Loucy (cell line): ENCODE data around the gene COMMD1.

Experiments used
- H2AFZ ChIP-seq: fragments of 200-600 bp; sonication (generic); 2 replicates; pipeline ENCODE4 v1.6.0; 2016; ENCODE audit warnings: antibody characterized with exemption, mild to moderate bottlenecking, low read length, moderate library complexity
- H3F3A ChIP-seq: fragments of 200-600 bp; 2 replicates; pipeline ENCODE4 v1.6.0; 2016; ENCODE audit warnings: antibody characterized with exemption, low read depth, mild to moderate bottlenecking
- H3K27me3 ChIP-seq: fragments of 200-600 bp; sonication (generic); 2 replicates; pipeline ENCODE4 v1.6.1; 2014; ENCODE audit warnings: low read length, mild to moderate bottlenecking; ENCODE audit not compliant: insufficient read depth, poor library complexity, severe bottlenecking
- H3K36me3 ChIP-seq: fragments of 200-600 bp; sonication (generic); 2 replicates; pipeline ENCODE4 v1.6.1; 2016; ENCODE audit warnings: low read length; ENCODE audit not compliant: insufficient read depth
- H3K4me1 ChIP-seq: fragments of 200-600 bp; sonication (generic); 2 replicates; pipeline ENCODE4 v1.5.1; 2014; ENCODE audit warnings: low read length, mild to moderate bottlenecking; ENCODE audit not compliant: insufficient read depth, poor library complexity, severe bottlenecking
- H3K4me2 ChIP-seq: fragments of 200-600 bp; sonication (generic); 2 replicates; pipeline ENCODE4 v1.6.0; 2014; ENCODE audit warnings: antibody characterized with exemption, low read length, low read depth, mild to moderate bottlenecking; ENCODE audit not compliant: poor library complexity, severe bottlenecking
- H3K4me3 ChIP-seq: fragments of 200-600 bp; sonication (generic); 2 replicates; pipeline ENCODE4 v1.5.1; 2014; ENCODE audit warnings: low read length, mild to moderate bottlenecking, mixed read lengths; ENCODE audit not compliant: poor library complexity, severe bottlenecking
- H3K79me2 ChIP-seq: fragments of 200-600 bp; sonication (generic); 2 replicates; pipeline ENCODE4 v1.6.1; 2014; ENCODE audit warnings: low read length; ENCODE audit not compliant: insufficient read depth
- H3K9ac ChIP-seq: fragments of 200-600 bp; sonication (generic); 2 replicates; pipeline ENCODE4 v1.6.0; 2014; ENCODE audit warnings: mild to moderate bottlenecking, low read depth, low read length, moderate library complexity; ENCODE audit not compliant: poor library complexity, severe bottlenecking
- H3K9me2 ChIP-seq: fragments of 200-600 bp; sonication (generic); replicated peaks from 2 replicates; pipeline ENCODE4 v1.6.1; 2016; ENCODE audit warnings: low read depth, low read length, mixed read lengths
- H3K9me3 ChIP-seq: fragments of 200-600 bp; sonication (generic); 2 replicates; pipeline ENCODE4 v1.6.1; 2014; ENCODE audit warnings: mild to moderate bottlenecking, antibody characterized with exemption, low read length, low read depth; ENCODE audit not compliant: insufficient read depth
- H4K20me1 ChIP-seq: fragments of 200-600 bp; sonication (generic); 2 replicates; pipeline ENCODE4 v1.6.0; 2014; ENCODE audit warnings: antibody characterized with exemption, low read length, mild to moderate bottlenecking; ENCODE audit not compliant: insufficient read depth, poor library complexity, severe bottlenecking
- EZH2phosphoT487 ChIP-seq: fragments of 200-600 bp; IDR thresholded peaks from 2 replicates; pipeline ENCODE4 v1.6.1; 2018; ENCODE audit warnings: antibody characterized with exemption, mild to moderate bottlenecking, moderate library complexity, borderline replicate concordance
- TF ChIP-seq, protein P1 (sequence below): fragments of 200-600 bp; sonication (generic); conservative IDR thresholded peaks from 2 replicates; pipeline ENCODE4 v1.5.1; 2014; ENCODE audit warnings: mild to moderate bottlenecking, antibody characterized with exemption, low read length

Gene COMMD1

DNA sequence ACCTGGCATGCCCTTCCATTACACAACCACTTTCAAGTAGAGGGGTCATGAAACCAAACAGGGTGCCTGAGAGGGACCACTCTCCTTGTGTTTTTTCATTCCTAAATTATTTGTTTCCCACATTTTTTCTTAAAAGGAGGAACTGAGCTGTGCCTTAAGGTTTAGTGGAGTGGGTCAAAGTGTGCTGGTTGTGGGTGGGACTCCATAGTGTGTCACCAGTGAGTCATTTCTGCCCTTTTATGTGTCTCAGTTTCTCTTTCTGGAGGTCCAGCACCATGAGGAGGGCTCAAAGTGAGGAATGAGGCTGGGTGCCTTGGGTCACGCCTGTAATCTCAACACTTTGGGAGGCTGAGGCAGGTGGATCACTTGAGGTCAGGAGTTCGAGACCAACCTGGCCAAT lies 37.8 kb downstream of the COMMD1 start:
- no peak overlapping the region for H2AFZ ChIP-seq
- no peak overlapping the region for H3K4me2 ChIP-seq
- H3K9ac ChIP-seq, result no peak overlapping the region
- no peak for TF ChIP-seq EZH2phosphoT487
- TF ChIP-seq, protein P1, sequence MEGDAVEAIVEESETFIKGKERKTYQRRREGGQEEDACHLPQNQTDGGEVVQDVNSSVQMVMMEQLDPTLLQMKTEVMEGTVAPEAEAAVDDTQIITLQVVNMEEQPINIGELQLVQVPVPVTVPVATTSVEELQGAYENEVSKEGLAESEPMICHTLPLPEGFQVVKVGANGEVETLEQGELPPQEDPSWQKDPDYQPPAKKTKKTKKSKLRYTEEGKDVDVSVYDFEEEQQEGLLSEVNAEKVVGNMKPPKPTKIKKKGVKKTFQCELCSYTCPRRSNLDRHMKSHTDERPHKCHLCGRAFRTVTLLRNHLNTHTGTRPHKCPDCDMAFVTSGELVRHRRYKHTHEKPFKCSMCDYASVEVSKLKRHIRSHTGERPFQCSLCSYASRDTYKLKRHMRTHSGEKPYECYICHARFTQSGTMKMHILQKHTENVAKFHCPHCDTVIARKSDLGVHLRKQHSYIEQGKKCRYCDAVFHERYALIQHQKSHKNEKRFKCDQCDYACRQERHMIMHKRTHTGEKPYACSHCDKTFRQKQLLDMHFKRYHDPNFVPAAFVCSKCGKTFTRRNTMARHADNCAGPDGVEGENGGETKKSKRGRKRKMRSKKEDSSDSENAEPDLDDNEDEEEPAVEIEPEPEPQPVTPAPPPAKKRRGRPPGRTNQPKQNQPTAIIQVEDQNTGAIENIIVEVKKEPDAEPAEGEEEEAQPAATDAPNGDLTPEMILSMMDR, result no peak
- H3K27me3 ChIP-seq, result no peaks in the 10 kb centered on the region
- H3K9me3 ChIP-seq, result no peaks in the 10 kb centered on the region
- no peaks in the 10 kb centered on the region for H3K9me2 ChIP-seq
- H4K20me1 ChIP-seq, result no peaks in the 10 kb centered on the region
- H3K36me3 ChIP-seq, result no peaks in the 10 kb centered on the region
- H3K79me2 ChIP-seq, result no peaks in the 10 kb centered on the region
- H3K4me1 ChIP-seq, result peaks cover 5% of the 10 kb centered on the region
- no peak overlapping the region for H3K4me3 ChIP-seq
- H3F3A ChIP-seq, result no peaks in the 10 kb centered on the region

DNA sequence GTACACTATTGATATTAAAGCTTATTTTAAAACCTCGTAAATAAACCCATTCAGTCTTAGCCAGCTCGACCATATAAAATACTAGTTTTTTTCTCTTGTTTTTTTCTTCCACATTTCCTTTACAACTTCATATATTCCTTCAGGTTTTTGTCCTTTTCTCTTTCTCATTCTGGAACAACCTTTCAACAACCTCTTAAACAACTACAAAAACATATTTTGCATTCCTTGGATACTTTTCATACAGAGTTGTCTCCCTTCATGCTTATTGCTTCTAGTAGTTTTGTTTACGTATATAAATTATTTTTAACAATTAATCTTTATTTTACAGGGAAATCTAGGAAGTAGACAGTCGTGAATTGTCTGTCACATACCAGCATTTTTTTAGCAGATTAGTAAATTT lies 41.2 kb downstream of the COMMD1 start:
- Histone ChIP-seq H2AFZ (no peak overlapping the region), H3K9ac (no peak overlapping the region), H4K20me1 (no peaks in the 10 kb centered on the region), H3K4me3 (no peak overlapping the region), H3F3A (no peaks in the 10 kb centered on the region), H3K9me2 (no peaks in the 10 kb centered on the region), H3K4me1 (peaks cover 5% of the 10 kb centered on the region), H3K36me3 (no peaks in the 10 kb centered on the region), H3K79me2 (no peaks in the 10 kb centered on the region), H3K9me3 (no peaks in the 10 kb centered on the region), H3K27me3 (no peaks in the 10 kb centered on the region), H3K4me2 (no peak overlapping the region)
- TF ChIP-seq, protein P1, result no peak
- no peak for TF ChIP-seq EZH2phosphoT487

DNA sequence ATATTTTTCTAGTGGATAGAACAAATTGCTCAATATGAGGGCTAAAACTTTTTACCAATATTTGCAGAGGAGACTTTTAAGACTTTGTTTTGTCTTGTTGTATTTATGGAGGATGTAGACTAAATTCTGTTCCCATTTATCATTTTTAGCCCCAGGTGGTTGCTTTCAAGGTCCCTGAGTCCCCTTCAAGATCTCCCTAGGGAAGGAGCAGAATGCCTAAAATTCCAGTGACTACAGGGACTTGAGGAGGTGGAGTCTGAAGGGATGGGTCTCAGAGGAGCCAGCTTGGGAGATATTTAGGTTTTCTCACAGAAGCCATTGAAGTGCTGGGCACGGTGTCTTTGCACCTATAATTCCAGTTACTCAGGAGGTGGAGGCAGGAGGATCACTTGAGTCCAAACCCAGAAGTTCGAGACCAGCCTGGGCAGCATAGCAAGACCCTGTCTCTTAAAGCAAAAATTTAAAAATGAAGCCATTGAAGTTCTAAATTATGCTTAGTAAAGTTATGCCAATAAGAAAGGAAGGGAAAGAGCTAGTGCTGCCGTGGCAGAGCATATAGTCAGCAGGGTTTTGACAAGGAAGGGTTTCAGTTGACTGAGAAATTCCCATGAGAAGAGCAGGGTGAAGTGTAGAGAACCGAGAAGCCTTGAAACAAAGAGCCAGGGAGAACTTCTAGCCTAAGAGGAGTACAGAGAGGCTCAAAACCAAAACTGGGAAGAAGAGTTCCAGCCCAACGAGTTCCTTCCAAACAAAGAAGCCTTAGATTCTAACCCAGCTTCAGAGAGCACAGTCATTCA lies 43.4 kb downstream of the COMMD1 start:
- Histone ChIP-seq H3K27me3 (no peaks in the 10 kb centered on the region), H3F3A (no peaks in the 10 kb centered on the region), H3K4me2 (no peak overlapping the region), H3K9me3 (no peaks in the 10 kb centered on the region), H3K9me2 (no peaks in the 10 kb centered on the region), H3K79me2 (no peaks in the 10 kb centered on the region), H3K4me3 (no peak overlapping the region), H4K20me1 (no peaks in the 10 kb centered on the region), H3K4me1 (peaks cover 5% of the 10 kb centered on the region), H3K9ac (no peak overlapping the region), H3K36me3 (no peaks in the 10 kb centered on the region), H2AFZ (no peak overlapping the region)
- TF ChIP-seq, protein P1, result no peak
- TF ChIP-seq EZH2phosphoT487, result no peak
